ENCODE measurements around the gene TPRG1.
"Not testable (repeated sequence)": the region's sequence is repeated elsewhere in the genome, so short reads cannot be mapped to it uniquely, and the experiment has no call there.

TPRG1 gene

GRCh38 chr3:189320511-189320910, 148.7 kb downstream of the TPRG1 start:
- no peak for DNase-seq

- no peak for DNase-seq
Observed at GRCh38 chr3:189322339-189322738, 150.6 kb downstream of the TPRG1 start.

- DNase-seq = peak; percentile 87 to 96
Observed at GRCh38 chr3:189324538-189325138, 152.9 kb downstream of the TPRG1 start.

DNA sequence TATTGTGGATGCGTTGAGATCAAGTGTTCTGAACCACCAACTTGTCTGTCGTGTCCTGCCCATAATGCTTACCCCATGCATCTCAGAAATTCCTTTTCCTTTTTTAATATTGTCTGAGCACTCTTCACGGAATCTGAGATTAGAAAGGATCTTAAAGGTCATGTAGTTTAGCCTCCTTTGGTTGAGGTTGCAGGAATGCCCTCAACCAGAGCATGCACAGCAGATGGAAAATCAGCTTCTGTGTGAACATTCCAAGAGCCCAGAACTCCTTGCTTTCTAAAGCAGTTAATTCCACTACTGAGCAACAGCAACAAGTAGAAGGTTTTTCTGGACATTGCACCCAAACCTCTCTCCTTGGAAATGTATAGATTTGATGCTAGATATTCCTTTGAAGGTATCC, 153.7 kb downstream of the TPRG1 start:
- DNase-seq = no peak

DNA sequence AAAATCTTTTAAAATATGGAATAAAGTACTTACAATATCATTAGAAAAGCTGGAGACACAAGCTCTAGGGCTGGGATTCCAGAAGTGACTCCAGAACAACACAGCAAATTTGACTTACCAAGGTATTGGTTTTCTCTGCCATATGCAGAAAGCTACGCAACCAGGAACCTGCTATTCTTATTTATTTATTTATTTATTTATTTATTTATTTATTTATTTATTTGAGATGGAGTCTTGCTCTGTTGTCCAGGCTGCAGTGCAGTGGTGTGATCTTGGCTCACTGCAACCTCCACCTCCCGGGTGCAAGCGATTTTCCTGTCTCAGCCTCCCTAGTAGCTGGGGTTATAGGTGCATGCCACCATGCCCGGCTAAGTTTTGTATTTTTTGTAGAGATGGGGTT, 157.9 kb downstream of the TPRG1 start:
- DNase-seq = not testable (repeated sequence)

DNA sequence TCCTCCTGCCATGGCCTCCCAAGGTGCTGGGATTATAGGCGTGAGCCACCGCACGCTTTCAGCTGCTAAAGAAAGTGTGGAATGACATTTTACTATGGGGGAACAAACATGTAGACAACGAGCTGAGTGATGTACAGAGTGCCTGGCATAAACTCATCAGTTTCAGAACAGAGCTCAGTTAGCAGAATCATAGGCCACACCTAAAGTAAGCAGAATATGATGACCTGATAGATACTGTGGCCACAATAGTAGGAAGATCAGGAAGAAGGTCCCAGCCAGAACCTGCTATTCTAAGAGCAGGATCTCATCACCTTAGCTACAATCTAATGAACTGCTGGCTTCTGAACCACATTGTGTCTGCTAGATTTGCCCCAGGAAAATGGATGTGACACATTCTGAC, 158.3 kb downstream of the TPRG1 start:
- DNase-seq = no peak

GRCh38 chr3:189331002-189331418, 159.2 kb downstream of the TPRG1 start:
- no peak for DNase-seq

- peak in 1 of 2 experiments; percentile 26 for DNase-seq
Observed at GRCh38 chr3:189334064-189334920, 162.5 kb downstream of the TPRG1 start.

GRCh38 chr3:189337673-189338091, 165.9 kb downstream of the TPRG1 start:
- no peak for DNase-seq

GRCh38 chr3:189338366-189338765, 166.6 kb downstream of the TPRG1 start:
- DNase-seq = no peak

- no peak for DNase-seq
Observed at GRCh38 chr3:189339996-189340395, 168.2 kb downstream of the TPRG1 start.

DNA sequence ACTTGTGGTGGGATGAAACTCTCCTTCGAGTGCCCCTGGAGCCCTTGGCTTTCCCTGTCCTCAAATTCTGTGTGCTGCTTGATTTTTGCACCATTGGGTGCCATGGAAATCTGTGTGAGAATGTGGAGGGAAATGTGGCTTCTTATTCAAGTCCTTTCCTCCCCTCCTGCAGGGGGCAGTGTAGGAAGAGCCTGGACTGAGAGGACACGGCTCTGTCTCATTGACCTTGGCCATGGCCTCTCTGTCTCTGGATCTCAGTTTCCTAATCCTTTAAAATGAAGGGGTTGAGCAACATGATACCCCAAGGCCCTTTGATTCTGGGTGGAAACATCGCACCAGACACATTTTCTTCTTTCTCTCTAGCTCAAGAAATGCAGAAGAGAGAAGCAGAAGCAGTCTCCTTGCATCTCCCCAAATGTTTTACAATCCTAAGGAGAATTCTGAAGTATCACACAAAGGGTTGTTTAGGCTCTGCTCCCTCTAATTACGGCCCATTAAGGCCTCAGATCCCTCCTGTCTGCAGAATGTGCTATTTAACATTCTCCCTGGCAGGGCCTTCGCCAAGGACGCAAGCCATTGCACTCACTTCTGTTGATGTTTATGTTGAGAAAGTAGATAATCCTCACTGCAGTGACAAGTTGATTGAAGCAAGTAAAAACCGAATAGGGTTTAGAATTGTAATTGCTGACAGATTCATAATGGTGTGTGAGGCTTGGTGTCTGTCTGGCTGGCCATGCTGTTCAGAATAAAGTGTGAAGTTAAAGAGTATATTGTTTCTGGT, 169.1 kb downstream of the TPRG1 start:
- DNase-seq = no peak

DNA sequence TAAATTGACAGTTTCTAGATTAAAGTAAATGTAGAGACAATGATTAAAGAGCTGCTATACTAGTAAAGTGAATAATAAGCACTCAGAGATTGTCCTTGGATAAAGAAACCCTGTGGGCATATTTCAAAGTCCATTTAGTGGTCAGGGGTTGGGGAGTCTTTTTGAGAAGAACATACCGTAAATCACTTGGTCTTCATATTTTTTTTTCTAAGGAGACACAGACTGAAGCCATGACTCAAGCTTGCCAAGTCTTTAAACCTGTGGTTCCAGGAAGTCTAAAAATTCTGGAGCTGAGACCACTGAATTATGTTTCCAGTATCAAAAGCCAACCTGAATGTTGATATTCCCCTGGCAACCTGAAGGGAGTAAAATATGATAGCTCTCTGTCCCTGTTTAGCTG, 171.0 kb downstream of the TPRG1 start:
- DNase-seq = no peak

- no peak for DNase-seq
Observed at GRCh38 chr3:189344996-189345395, 173.2 kb downstream of the TPRG1 start.

GRCh38 chr3:189349772-189350171, 178.0 kb downstream of the TPRG1 start:
- no peak for DNase-seq

DNA sequence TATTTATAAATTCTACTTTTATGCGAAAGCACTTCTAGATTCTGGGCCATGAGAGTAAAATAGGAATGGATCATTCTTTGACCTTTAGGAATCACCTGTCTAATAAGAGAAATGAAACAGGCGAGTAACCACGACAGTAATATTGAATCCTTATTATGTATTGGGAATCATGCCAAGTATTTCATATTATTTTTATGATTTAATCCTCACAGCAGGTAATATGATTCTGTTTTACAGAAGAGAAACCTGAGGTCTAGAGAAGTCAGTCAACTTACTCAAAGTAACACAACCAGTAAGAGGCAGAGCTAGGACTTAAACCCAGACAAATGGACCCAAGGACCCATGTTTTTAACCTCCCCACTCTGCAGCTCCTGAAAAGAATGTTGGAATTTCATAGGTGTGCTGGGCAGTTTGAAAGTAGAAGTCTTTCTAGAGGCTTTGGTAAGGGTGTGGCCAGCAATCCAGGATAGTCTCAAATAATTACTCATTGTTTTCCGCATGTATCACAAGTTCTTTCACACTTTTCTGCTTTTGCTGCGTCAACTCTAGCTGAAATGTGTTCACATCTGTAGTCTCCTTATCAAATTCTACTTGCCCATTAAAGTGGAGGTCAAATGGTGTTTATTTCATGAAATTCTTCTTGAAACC, 181.7 kb downstream of the TPRG1 start:
- DNase-seq = no peak

DNA sequence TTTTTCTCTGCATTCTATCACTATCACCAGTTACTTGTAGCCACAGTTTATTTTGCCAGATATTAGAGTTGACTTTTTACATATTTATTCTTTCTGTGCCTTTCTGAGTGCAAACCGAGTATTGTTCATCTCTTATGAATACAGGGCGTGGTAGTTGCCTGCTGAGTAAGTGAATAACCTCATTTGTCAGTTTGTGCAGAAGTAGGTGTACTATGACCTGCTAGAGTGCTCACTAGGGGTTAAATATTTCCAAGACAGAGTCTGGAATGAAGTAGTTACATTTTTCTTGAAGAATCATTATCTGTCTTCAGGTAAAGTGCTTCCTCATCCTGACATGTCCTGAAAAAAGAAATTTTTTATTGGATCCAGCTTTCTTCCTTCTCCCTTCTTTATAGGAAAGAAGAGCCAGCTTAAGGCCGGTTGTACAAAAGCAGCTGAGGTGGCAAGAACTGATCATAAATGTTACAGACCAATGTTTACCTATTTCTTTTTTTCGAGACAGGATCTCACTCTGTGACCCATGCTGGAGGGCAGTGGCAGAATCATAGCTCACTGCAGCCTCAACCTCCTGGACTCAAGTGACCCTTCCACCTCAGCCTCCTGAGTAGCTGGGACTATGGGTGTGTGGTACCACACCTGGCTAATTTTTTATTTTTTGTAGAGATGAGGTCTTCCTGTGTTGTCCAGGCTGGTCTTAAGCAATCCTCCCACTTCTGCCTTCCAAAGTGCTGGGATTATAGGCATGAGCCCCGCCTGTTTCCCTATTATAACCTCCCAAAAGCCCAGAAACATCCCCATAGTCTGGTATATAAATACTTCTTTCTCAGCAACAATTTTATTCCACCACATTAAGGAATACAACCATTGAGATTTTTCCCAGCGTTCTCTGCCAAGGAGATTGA, 182.5 kb downstream of the TPRG1 start:
- DNase-seq = no peak

DNA sequence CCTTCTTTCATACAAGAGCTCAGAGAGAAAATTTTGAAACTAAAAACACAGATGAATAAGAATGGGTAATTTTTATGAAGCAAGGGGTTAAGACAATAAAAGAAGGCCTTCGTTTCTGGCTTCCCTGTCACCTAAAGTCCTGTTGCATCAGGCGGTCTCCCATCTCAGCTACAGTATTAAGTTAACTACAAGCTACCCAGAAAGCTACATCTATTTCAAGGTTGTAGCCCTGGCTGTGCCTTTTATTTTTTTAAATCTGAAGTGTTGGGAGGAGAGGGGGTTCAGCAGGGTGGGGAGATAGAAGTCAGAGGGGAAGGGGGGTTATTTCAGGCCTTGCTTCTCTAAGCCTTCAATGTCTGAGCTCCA, 183.3 kb downstream of the TPRG1 start:
- DNase-seq = no peak

GRCh38 chr3:189355481-189356201, 183.9 kb downstream of the TPRG1 start:
- DNase-seq = no peak

GRCh38 chr3:189360291-189360690, 188.5 kb downstream of the TPRG1 start:
- no peak for DNase-seq

DNA sequence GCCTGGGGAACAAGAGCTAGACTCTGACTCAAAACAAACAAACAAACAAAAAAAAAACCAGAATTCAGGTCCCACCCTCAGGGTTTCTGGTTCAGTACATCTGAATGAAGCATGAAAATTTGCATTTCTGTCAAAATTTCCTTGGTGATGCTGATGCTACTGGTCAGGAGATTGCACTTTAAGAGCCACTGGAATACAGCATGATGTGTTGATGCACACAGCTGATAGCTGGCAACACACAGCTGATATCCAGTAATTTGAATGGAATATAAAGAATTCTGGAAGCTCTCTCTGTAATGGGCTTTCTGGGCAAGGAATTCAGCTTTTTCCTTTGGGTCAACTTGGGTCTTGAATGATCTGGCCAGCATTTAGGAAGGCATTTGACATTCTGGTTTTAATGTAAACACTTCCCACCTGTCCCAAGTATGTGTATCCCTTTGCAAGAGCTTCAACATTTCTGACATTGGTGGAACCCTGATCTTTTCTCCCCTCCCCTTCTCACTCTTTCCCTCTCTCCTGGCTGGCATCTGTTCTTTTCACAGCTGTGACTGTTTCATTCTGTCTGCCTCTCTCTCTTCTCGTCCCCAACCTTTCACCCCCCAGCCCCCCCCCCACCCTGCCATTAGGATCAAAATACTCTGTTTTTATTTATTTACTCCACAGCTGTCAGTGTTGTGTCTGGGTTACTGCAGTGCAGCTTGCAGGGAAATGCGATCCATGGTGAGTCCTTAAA, 189.5 kb downstream of the TPRG1 start:
- no peak for DNase-seq
